HT-29 (cell line): ENCODE results near the gene SHANK2. TPM values are rescaled to one million over a fixed set of nuclear protein-coding genes. Genes with fewer than 3 reads are reported as not detected.

ENCODE experiments used
- DNase-seq: peaks from one replicate; pipeline ENCODE4 v3.0.0-alpha.2; 2015; ENCODE audit warnings: low spot score
- total RNA-seq: library from RNA; depleted of rRNA; stranded (reverse); fragments of >200 nt; shearing (Covaris generic); gene quantifications from 2 replicates; pipeline ENCODE4 v1.2.3, GENCODE V29; 2014; rRNA removed

SHANK2 gene
- total RNA-seq, 1 experiment from 2014 or later, result 2.5 TPM

- no peak for DNase-seq
Measured at GRCh38 chr11:71202598-71202944, 49.8 kb downstream of the SHANK2 start.

Other genes with a start within 250 kb of the SHANK2 start
- 369 and 407 TPM in 2 replicates for gene DHCR7, start 195.8 kb upstream of the SHANK2 start, total RNA-seq
- gene NADSYN1, start 200.6 kb upstream of the SHANK2 start, total RNA-seq, result 177 and 204 TPM in 2 replicates